Stimulated activated effector memory CD8-positive, alpha-beta T cell treated with anti-CD3 and anti-CD28 coated beads, Interleukin-12 subunit alpha, Interleukin-12 subunit beta, amount 100 ng/mL, for 72 hours (primary cell): ENCODE data around the gene PHF19.

ENCODE experiments used
- ATAC-seq: fragments of 150-1000 bp; cut with Tn5 transposase; 2 replicates; pipeline ENCODE4 v1.10.0; 2021
- DNase-seq, 2 donors: peaks; one replicate each; pipeline ENCODE4 v3.0.0; 2021 to 2022; ENCODE audit warnings: low spot score in 2 of 2
- H3K27ac Mint-ChIP-seq: one replicate; pipeline ENCODE4 v1.8.0; 2022; ENCODE audit warnings: mild to moderate bottlenecking, mixed read lengths
- H3K36me3 Mint-ChIP-seq: one replicate; pipeline ENCODE4 v1.8.0; 2022; ENCODE audit warnings: mild to moderate bottlenecking, mixed read lengths
- H3K4me1 Mint-ChIP-seq: one replicate; pipeline ENCODE4 v1.8.0; 2022; ENCODE audit warnings: mixed read lengths
- H3K4me3 Mint-ChIP-seq: one replicate; pipeline ENCODE4 v1.8.0; 2022; ENCODE audit warnings: mild to moderate bottlenecking, mixed read lengths
- H3K9me3 Mint-ChIP-seq: one replicate; pipeline ENCODE4 v1.8.0; 2022; ENCODE audit warnings: mixed read lengths

PHF19 gene

GRCh38 chr9:120916991-120917880, 40.2 kb upstream of the PHF19 start:
- DNase-seq = no peak
- Mint-ChIP-seq H3K27ac (peak overlapping the region; percentile 85), H3K9me3 (no peaks in the 10 kb centered on the region), H3K4me3 (peak overlapping the region; percentile 49), H3K4me1 (peaks cover 91% of the 10 kb centered on the region), H3K36me3 (peaks cover 100% of the 10 kb centered on the region)
- ATAC-seq = no peak

GRCh38 chr9:120916588-120916987, 39.6 kb upstream of the PHF19 start:
- Mint-ChIP-seq H3K27ac (peak overlapping the region; percentile 85), H3K4me3 (peak overlapping the region; percentile 49), H3K4me1 (peaks cover 91% of the 10 kb centered on the region), H3K36me3 (peaks cover 100% of the 10 kb centered on the region), H3K9me3 (no peaks in the 10 kb centered on the region)
- DNase-seq (no peak), ATAC-seq (no peak)

- Mint-ChIP-seq H3K4me1 (peaks cover 91% of the 10 kb centered on the region), H3K27ac (peak overlapping the region; percentile 85), H3K36me3 (peaks cover 100% of the 10 kb centered on the region), H3K4me3 (peak overlapping the region; percentile 49), H3K9me3 (no peaks in the 10 kb centered on the region)
- peak; percentile 73 for ATAC-seq
- DNase-seq = no peak
These were observed 39.0 kb upstream of the PHF19 start for GRCh38 chr9:120915854-120916470.

- Mint-ChIP-seq H3K9me3 (no peaks in the 10 kb centered on the region), H3K4me1 (peaks cover 91% of the 10 kb centered on the region), H3K27ac (peak overlapping the region; percentile 64), H3K36me3 (peaks cover 100% of the 10 kb centered on the region), H3K4me3 (peak overlapping the region; percentile 11)
- no peak for DNase-seq
- no peak for ATAC-seq
These were observed 38.0 kb upstream of the PHF19 start for GRCh38 chr9:120914953-120915352.

DNA sequence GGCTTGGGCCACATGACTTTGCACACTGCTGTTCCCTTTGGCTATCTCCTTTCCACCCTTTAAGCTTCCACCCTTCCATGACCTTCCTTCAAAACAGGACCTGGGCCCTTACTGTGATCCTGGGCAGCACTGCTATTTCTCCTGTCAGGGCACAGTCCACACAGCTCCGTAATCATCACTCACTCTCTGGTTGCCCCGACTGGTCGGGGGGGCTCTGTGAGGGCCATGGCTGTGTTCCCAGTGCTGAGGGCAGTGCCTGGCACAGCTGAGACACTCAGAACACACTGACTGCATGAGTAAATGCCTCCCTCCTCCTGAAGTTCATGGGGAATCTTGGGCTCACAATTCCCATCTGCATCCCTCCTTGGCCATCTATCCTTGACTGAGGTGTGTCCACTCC, 37.4 kb upstream of the PHF19 start:
- Mint-ChIP-seq H3K36me3 (peaks cover 100% of the 10 kb centered on the region), H3K4me1 (peaks cover 91% of the 10 kb centered on the region), H3K27ac (peak overlapping the region; percentile 64), H3K9me3 (no peaks in the 10 kb centered on the region), H3K4me3 (peak overlapping the region; percentile 11)
- ATAC-seq (no peak), DNase-seq (no peak)

- peaks cover 91% of the 10 kb centered on the region for H3K4me1 Mint-ChIP-seq
- H3K36me3 Mint-ChIP-seq = peaks cover 100% of the 10 kb centered on the region
- peak overlapping the region; percentile 92 for H3K27ac Mint-ChIP-seq
- DNase-seq = no peak
- H3K4me3 Mint-ChIP-seq = peak overlapping the region; percentile 39
- no peaks in the 10 kb centered on the region for H3K9me3 Mint-ChIP-seq
- ATAC-seq = peak; percentile 4
These were observed 36.8 kb upstream of the PHF19 start for GRCh38 chr9:120913647-120914264.

- Mint-ChIP-seq H3K9me3 (no peaks in the 10 kb centered on the region), H3K27ac (peak overlapping the region; percentile 92), H3K36me3 (peaks cover 100% of the 10 kb centered on the region), H3K4me3 (peak overlapping the region; percentile 39), H3K4me1 (peaks cover 89% of the 10 kb centered on the region)
- ATAC-seq = no peak
- no peak for DNase-seq
These were observed 36.1 kb upstream of the PHF19 start for GRCh38 chr9:120912958-120913646.

GRCh38 chr9:120911295-120911837, 34.4 kb upstream of the PHF19 start:
- H3K4me1 Mint-ChIP-seq = peaks cover 89% of the 10 kb centered on the region
- DNase-seq = no peak
- H3K36me3 Mint-ChIP-seq = peaks cover 100% of the 10 kb centered on the region
- no peak for ATAC-seq
- H3K4me3 Mint-ChIP-seq = peak overlapping the region; percentile 39
- H3K9me3 Mint-ChIP-seq = no peaks in the 10 kb centered on the region
- H3K27ac Mint-ChIP-seq = peak overlapping the region; percentile 92

- peaks cover 89% of the 10 kb centered on the region for H3K4me1 Mint-ChIP-seq
- H3K27ac Mint-ChIP-seq = peak overlapping the region; percentile 92
- peak overlapping the region; percentile 39 for H3K4me3 Mint-ChIP-seq
- ATAC-seq (peak; percentile 81), DNase-seq (no peak)
- peaks cover 100% of the 10 kb centered on the region for H3K36me3 Mint-ChIP-seq
- H3K9me3 Mint-ChIP-seq = no peaks in the 10 kb centered on the region
These were observed 33.7 kb upstream of the PHF19 start for GRCh38 chr9:120910643-120911042.

GRCh38 chr9:120909904-120910303, 32.9 kb upstream of the PHF19 start:
- Mint-ChIP-seq H3K36me3 (peaks cover 100% of the 10 kb centered on the region), H3K27ac (peak overlapping the region; percentile 92), H3K4me1 (peaks cover 95% of the 10 kb centered on the region), H3K4me3 (peak overlapping the region; percentile 39), H3K9me3 (no peaks in the 10 kb centered on the region)
- ATAC-seq = peak; percentile 70
- DNase-seq = no peak

DNA sequence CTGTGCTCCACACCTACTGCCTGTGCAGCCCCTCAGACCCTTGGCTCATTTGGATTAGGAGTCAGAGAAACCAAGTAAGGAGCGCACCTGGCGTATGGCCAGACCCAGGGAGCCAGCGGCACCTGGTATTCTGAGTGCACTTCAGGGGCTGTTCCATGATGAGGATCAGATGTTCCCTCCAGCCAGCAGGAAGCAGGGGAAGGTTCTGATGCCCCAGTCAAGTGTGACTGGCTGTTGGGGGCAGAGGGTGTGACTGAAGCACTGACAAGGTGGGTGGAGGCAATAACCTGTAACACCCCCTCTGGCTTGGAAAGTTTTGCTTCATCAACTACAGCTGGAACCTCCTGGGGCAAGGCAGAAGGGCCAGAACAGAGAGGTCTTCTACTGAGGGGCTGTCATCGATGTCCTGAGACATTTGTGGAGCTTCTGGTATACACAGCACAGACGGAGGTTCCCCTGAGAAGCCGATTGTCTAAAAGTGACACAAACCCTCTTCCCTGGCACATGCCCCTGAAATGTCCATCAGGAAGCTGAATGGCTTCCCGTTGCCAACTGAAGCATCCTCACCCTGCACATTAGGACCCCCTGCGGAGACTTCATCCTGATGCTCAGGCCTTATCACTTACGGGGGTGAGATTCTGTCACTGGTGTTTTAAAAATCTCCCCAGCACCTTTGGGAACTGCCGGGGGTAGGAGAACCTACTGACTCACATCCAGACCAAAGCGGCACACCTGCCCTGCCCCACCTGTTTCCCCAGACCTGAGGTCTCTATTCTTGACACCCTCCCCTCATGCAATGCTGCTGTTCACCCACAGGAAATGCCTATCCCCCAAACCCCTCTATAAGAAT, 28.6 kb upstream of the PHF19 start:
- Mint-ChIP-seq H3K4me3 (peak overlapping the region; percentile 11), H3K36me3 (peaks cover 100% of the 10 kb centered on the region), H3K9me3 (no peaks in the 10 kb centered on the region), H3K27ac (peak overlapping the region; percentile 93), H3K4me1 (peaks cover 86% of the 10 kb centered on the region)
- DNase-seq = peak in 1 of 2 donors; percentile 60
- peak; percentile 26 for ATAC-seq

DNA sequence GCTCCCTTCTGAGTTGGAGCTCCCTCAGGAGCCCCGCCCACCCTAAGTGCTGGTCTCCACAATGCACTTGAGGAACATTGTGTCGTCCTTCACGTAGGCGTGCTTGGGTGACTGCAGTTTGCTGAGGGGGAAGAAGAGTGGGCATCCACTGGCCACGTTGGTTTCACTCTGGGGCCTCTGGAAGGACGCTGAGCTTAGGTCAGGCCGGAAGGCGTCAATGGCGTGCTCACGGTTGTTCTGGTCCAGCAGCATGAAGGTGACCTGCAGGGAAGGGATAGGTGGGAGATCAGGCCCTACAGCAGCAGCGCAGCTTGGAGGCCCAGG, 28.0 kb upstream of the PHF19 start:
- Mint-ChIP-seq H3K9me3 (no peaks in the 10 kb centered on the region), H3K4me1 (peaks cover 86% of the 10 kb centered on the region), H3K4me3 (peak overlapping the region; percentile 11), H3K27ac (peak overlapping the region; percentile 93), H3K36me3 (peaks cover 100% of the 10 kb centered on the region)
- ATAC-seq = no peak
- DNase-seq = no peak

- ATAC-seq = peak; percentile 29
- no peaks in the 10 kb centered on the region for H3K9me3 Mint-ChIP-seq
- peaks cover 100% of the 10 kb centered on the region for H3K36me3 Mint-ChIP-seq
- peak overlapping the region; percentile 93 for H3K27ac Mint-ChIP-seq
- H3K4me1 Mint-ChIP-seq = peaks cover 85% of the 10 kb centered on the region
- peak overlapping the region; percentile 11 for H3K4me3 Mint-ChIP-seq
- DNase-seq = peak in 1 of 2 donors; percentile 52
These were observed 27.3 kb upstream of the PHF19 start for GRCh38 chr9:120904061-120904977.
